ENCODE measurements around the gene CDK6. TPM values are rescaled to one million over a fixed set of nuclear protein-coding genes. Genes with fewer than 3 reads are reported as not detected.

CDK6 gene
- total RNA-seq, 4 donors from 2014 or later: 1.2 to 6.9 (median 2.6) TPM

DNA sequence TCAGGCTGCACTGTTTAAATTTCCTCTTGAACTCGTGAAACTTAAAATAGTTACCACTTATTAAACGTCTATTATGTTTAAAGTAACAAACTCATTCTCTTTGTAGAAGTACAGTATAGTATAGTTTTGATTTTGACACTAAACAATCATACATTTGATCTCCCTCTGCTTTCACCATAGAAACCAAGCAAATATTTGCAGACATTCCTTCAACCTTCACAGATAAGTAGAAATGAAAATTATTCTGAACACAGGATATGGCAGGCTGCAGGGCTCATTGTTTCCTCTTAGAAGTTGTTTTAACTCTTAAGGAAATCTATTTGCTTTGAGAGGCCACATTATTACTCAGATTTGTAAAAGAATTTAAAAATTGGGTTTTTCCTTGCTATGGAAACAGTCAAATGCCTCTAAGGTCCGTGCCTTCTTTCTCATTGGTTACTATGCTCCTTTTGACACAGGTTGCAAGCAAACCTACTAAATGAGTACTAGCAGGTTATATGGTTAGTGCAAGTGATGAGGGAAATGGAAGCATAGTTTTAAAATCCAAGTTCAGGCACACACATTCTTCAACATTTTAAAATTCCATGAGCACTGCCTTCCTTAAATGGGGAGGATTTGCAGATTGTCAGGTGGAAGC is 153.4 kb downstream of the CDK6 start:
- intact Hi-C loops (cut with DNase I; ENCODE audit: low total_unique reads) (no loop called here), in situ Hi-C loops (cut with MboI; ENCODE audit: low sequenced_read_pairs in 4 of 4) (no loop called here)
- no peak overlapping the region for H3K4me3 ChIP-seq
- TF ChIP-seq, protein P1, sequence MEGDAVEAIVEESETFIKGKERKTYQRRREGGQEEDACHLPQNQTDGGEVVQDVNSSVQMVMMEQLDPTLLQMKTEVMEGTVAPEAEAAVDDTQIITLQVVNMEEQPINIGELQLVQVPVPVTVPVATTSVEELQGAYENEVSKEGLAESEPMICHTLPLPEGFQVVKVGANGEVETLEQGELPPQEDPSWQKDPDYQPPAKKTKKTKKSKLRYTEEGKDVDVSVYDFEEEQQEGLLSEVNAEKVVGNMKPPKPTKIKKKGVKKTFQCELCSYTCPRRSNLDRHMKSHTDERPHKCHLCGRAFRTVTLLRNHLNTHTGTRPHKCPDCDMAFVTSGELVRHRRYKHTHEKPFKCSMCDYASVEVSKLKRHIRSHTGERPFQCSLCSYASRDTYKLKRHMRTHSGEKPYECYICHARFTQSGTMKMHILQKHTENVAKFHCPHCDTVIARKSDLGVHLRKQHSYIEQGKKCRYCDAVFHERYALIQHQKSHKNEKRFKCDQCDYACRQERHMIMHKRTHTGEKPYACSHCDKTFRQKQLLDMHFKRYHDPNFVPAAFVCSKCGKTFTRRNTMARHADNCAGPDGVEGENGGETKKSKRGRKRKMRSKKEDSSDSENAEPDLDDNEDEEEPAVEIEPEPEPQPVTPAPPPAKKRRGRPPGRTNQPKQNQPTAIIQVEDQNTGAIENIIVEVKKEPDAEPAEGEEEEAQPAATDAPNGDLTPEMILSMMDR (IDR thresholded peaks at IDR 0.05 in 4 of 5, conservative IDR thresholded peaks at IDR 0.05 in 1 of 5): no peak
- no peak for TF ChIP-seq POLR2A (IDR thresholded peaks at IDR 0.05)
- H3K27me3 ChIP-seq: no peaks in the 10 kb centered on the region
- no peaks in the 10 kb centered on the region for H3K36me3 ChIP-seq
- no peaks in the 10 kb centered on the region for H3K9me3 ChIP-seq
- no peak overlapping the region for H3K27ac ChIP-seq
- ATAC-seq (no peak), DNase-seq (no peak)
- no peaks in the 10 kb centered on the region for H3K4me1 ChIP-seq

DNA sequence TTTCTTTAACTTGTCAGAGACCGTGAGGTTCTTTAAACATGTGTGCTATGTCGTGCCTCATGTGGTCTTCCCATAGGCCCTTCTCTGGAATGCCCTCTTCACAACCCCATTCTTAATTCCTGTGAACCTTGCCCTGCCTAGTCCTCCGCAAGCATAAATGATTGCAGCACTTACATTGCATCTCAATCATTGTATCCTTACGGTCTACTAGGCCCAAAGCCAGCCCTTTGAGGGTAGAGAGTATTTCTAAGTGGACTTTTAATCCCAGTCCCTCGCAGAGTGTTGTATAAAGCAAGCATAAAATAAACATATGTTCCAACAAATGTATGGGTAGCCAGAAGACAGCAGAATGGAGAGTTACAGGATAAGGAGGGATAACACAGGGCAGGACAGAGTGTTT is 154.0 kb downstream of the CDK6 start:
- H3K27ac ChIP-seq: no peak overlapping the region
- ATAC-seq: no peak
- no peak for DNase-seq
- intact Hi-C loops (cut with DNase I; ENCODE audit: low total_unique reads) (no loop called here), in situ Hi-C loops (cut with MboI; ENCODE audit: low sequenced_read_pairs in 4 of 4) (no loop called here)
- H3K36me3 ChIP-seq: no peaks in the 10 kb centered on the region
- no peaks in the 10 kb centered on the region for H3K27me3 ChIP-seq
- no peak for TF ChIP-seq POLR2A (IDR thresholded peaks at IDR 0.05)
- TF ChIP-seq, protein P1 (IDR thresholded peaks at IDR 0.05 in 4 of 5, conservative IDR thresholded peaks at IDR 0.05 in 1 of 5): no peak
- no peak overlapping the region for H3K4me3 ChIP-seq
- no peaks in the 10 kb centered on the region for H3K9me3 ChIP-seq
- H3K4me1 ChIP-seq: no peaks in the 10 kb centered on the region

DNA sequence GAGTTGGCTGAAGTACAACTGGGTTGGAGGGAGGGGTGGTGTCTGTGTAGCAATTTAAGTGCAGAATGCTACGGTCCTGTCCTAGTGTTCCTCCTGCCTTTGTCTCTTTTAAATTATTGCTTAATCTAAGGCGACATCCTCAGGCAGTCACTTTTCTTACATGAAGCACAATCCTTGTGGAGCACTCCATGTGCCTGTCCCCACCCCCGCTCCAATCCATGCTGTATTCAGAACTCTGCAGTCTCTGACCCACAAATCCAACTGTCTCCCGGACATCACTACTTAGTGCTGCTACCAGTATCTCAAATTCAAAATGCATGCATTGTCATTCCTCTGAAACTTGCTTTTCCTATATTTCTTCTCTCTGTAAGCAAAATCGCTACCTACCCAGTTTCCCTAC is 154.7 kb downstream of the CDK6 start:
- Histone ChIP-seq H3K36me3 (no peaks in the 10 kb centered on the region), H3K27me3 (no peaks in the 10 kb centered on the region), H3K27ac (no peak overlapping the region), H3K4me1 (no peaks in the 10 kb centered on the region), H3K9me3 (no peaks in the 10 kb centered on the region), H3K4me3 (no peak overlapping the region)
- intact Hi-C loops (cut with DNase I; ENCODE audit: low total_unique reads): no loop called here
- ATAC-seq (no peak), DNase-seq (no peak)
- TF ChIP-seq, protein P1 (IDR thresholded peaks at IDR 0.05 in 4 of 5, conservative IDR thresholded peaks at IDR 0.05 in 1 of 5): no peak
- TF ChIP-seq POLR2A (IDR thresholded peaks at IDR 0.05): no peak
- in situ Hi-C loops (cut with MboI; ENCODE audit: low sequenced_read_pairs in 4 of 4): no loop called here

DNA sequence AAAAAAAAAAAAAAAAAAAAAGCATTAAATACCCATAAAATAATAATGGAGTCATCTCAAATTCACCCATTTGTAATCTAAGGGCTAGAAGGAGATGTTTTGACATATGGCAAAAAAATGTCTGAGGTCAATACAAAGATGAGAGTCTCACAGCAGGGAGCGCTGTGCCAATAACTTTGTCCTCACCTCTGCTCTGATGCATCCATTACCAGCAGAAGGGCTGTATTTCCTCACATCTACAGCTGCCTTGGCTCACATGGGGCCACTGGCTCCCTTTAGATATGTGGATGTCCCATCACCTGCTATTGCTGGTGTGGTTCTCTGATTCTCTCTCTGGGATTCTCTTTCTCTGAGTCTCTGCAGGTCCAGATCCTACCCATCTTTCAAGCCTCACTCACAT is 155.9 kb downstream of the CDK6 start:
- Histone ChIP-seq H3K27ac (no peak overlapping the region), H3K9me3 (no peaks in the 10 kb centered on the region), H3K4me3 (no peak overlapping the region), H3K27me3 (no peaks in the 10 kb centered on the region), H3K4me1 (no peaks in the 10 kb centered on the region), H3K36me3 (no peaks in the 10 kb centered on the region)
- DNase-seq (no peak), ATAC-seq (no peak)
- in situ Hi-C loops (cut with MboI; ENCODE audit: low sequenced_read_pairs in 4 of 4) (no loop called here), intact Hi-C loops (cut with DNase I; ENCODE audit: low total_unique reads) (no loop called here)
- TF ChIP-seq, protein P1 (IDR thresholded peaks at IDR 0.05 in 4 of 5, conservative IDR thresholded peaks at IDR 0.05 in 1 of 5): no peak
- no peak for TF ChIP-seq POLR2A (IDR thresholded peaks at IDR 0.05)
